GM12864 (cell line): ENCODE measurements around the gene MAMLD1.
A peak's percentile ranks its signal among the peaks of the same experiment; 100 is the strongest.

Experiments used
- DNase-seq: peaks from one replicate; pipeline ENCODE4 v3.0.0-alpha.2; 2011; ENCODE audit warnings: low read depth
- H3K4me3 ChIP-seq: 2 replicates; pipeline ENCODE4 v1.5.1; 2011; ENCODE audit warnings: mild to moderate bottlenecking, low read depth, low read length, control low read depth
- CTCF ChIP-seq: IDR thresholded peaks from 2 replicates; pipeline ENCODE4 v1.5.1; 2011; ENCODE audit warnings: low read depth, mild to moderate bottlenecking, moderate library complexity, low read length, control low read depth, inconsistent platforms; ENCODE audit errors: missing control alignments

The MAMLD1 gene

GRCh38 chrX:150530821-150531220 lies 167.7 kb downstream of the MAMLD1 start:
- no peak overlapping the region for H3K4me3 ChIP-seq
- DNase-seq = no peak
- TF ChIP-seq CTCF = no peak

GRCh38 chrX:150531467-150531866 lies 168.3 kb downstream of the MAMLD1 start:
- H3K4me3 ChIP-seq = no peak overlapping the region
- no peak for TF ChIP-seq CTCF
- DNase-seq = no peak

- DNase-seq = no peak
- no peak overlapping the region for H3K4me3 ChIP-seq
- TF ChIP-seq CTCF = no peak
Measured at GRCh38 chrX:150533863-150534262, 170.7 kb downstream of the MAMLD1 start.

- no peak overlapping the region for H3K4me3 ChIP-seq
- no peak for DNase-seq
- peak; percentile 44 for TF ChIP-seq CTCF
Measured at GRCh38 chrX:150536455-150537116, 173.5 kb downstream of the MAMLD1 start.

- TF ChIP-seq CTCF = no peak
- no peak for DNase-seq
- H3K4me3 ChIP-seq = no peak overlapping the region
Measured at GRCh38 chrX:150537851-150538250, 174.7 kb downstream of the MAMLD1 start.

GRCh38 chrX:150540965-150541364 lies 177.8 kb downstream of the MAMLD1 start:
- no peak overlapping the region for H3K4me3 ChIP-seq
- TF ChIP-seq CTCF = no peak
- DNase-seq = no peak

GRCh38 chrX:150542846-150543229 lies 179.7 kb downstream of the MAMLD1 start:
- H3K4me3 ChIP-seq = no peak overlapping the region
- no peak for DNase-seq
- TF ChIP-seq CTCF = no peak
